Erythroblast (primary cell): Measurements from ENCODE around the gene KLHL29.

ENCODE experiments used
- GATA1 ChIP-seq: IDR thresholded peaks from 2 replicates; pipeline ENCODE4 v1.6.1; 2011; ENCODE audit warnings: low read depth, mild to moderate bottlenecking, control low read depth, low read length, moderate library complexity
- POLR2A ChIP-seq: IDR thresholded peaks from 2 replicates; pipeline ENCODE4 v1.6.1; 2011; ENCODE audit warnings: mild to moderate bottlenecking, low read length

- TF ChIP-seq POLR2A (no peak), GATA1 (no peak)
Measured at GRCh38 chr2:23499439-23499838, 114.5 kb downstream of the KLHL29 start.
